HG03520 (cell line): Measurements from ENCODE around the gene NUP50.
A peak's percentile ranks its signal among the peaks of the same experiment; 100 is the strongest.

Experiments used
- ATAC-seq: cut with Tn5 transposase; IDR thresholded peaks from one replicate; pipeline ENCODE4 v1.9.1; 2021; ENCODE audit warnings: mild to moderate bottlenecking, moderate library complexity; ENCODE audit not compliant: unreplicated experiment

NUP50 gene

DNA sequence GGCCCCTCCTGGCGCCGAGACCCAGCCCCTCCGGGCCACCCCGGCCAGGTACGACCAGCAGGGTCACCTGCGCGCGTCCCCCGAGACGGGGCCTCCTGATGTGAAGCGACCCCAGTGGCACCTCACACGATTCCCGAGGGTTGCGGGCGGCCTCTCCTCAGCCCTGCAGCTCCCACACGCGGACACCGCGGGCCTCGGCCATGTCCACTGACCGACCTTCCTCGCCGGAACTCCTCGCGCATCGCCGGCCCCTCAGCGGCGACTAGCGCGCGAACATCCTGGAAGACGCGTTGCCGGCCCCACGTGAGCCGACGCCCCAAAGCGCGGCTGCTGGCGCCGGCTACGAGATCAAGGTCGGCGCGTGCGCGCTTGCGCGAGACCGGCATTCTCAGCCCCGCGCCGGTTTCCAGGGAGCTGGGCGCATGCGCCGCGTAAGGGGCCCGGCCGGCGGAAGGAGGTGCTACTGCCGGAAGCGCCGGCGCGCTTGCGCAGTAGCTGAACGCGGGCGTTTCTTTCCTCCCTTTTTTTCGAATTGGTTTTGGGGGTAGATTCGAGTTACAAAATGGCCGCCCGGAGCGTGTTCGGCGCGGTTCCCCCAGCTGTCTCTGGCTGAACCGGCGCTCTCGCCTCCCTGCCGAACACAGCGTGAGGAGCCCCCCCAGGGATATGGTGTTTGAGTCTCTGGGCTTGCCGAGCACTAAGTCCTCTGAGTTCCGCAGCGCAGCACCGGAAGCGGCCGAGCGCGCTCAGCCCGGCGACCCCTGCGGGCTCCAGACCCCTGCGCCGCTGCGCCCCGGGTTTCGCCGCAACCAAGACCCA, at the start of gene NUP50:
TSS of gene NUP50 (plus strand) at position 475 of the 819 bp plus-strand sequence. CDS start 4,253 bp downstream, outside the sequence.
- peak; percentile 76 for ATAC-seq

- ATAC-seq, result no peak
Observed at GRCh38 chr22:45120440-45120839, 43.3 kb upstream of the NUP50 start.

DNA sequence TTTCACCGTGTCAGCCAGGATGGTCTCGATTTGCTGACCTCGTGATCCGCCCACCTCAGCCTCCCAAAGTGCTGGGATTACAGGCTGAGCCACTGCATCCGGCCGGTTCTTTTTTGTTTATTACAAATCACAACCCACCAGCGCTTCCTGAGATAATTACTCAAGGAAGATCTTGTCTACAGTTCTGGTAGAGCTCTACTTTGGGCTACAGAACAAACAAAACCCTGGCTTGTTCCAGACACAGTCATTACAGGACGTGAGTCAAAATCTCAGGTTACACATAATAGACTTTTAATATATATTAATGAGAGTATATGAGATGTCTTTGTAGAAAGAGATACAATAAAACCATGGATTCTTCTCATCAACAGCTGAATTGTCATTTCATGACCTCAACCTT, 42.8 kb upstream of the NUP50 start:
- ATAC-seq, result no peak

- no peak for ATAC-seq
Observed at GRCh38 chr22:45124176-45124847, 39.4 kb upstream of the NUP50 start.

GRCh38 chr22:45125188-45125587, 38.5 kb upstream of the NUP50 start:
- no peak for ATAC-seq

GRCh38 chr22:45127866-45128265, 35.9 kb upstream of the NUP50 start:
- no peak for ATAC-seq

DNA sequence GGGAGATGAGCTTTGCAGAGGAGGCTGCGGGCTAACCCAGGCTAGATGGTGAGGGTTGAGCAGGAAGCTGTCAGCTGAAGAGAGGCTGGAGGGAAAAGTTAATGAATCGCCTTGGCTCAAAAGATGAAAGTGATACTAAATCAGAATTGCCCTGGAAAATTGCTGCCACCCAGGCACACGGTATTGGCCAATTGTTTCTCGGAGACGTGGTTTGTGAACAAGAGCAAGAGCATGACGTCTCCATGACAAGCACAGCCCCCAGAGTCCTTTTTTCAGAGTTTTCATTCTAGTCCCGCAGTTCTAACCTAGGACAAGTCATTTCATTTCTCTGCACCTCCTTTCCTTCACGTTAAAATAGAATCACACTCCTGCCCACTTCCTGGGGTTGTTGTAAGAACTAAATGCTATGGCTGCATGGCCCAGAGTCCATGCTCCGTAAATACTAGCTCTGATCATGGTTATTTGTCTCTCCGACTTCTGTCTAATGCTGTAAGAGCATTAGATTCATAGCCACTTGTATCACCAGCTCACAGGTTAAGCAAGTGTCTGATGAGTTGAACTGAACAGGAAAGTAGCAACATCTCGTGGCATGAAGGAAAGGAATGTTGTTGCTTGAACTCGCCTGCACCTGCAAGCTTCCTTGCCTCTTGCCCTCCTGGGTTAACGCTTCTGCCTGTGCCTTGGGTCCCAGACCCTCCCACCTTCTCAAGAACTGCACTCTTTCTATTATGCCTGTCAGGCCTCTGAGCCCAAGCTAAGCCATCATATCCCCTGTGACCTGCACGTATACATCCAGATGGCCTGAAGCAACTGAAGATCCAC, 33.8 kb upstream of the NUP50 start:
- ATAC-seq, result no peak

GRCh38 chr22:45130891-45131290, 32.8 kb upstream of the NUP50 start:
- ATAC-seq, result no peak

GRCh38 chr22:45131749-45132148, 32.0 kb upstream of the NUP50 start:
- no peak for ATAC-seq

DNA sequence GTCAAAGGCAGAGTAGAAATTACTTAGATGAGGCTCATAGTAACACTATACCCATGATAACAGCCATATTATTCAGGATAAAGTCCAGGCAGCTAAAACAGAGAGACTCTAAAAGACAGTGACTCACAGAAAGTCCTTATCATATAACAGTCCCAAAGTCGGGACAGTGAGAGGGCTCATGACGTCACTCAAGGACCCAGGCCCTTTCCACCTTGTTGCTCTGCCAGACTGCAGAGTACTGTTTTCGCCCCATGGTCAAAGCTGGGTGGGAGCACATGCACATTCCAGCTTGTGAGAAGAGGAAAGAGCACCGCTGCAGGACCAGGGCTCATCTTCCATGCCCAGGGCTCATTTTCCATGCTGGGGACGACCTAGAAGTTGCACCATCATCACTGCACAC, 29.4 kb upstream of the NUP50 start:
- no peak for ATAC-seq

GRCh38 chr22:45136594-45136993, 27.1 kb upstream of the NUP50 start:
- ATAC-seq, result no peak

DNA sequence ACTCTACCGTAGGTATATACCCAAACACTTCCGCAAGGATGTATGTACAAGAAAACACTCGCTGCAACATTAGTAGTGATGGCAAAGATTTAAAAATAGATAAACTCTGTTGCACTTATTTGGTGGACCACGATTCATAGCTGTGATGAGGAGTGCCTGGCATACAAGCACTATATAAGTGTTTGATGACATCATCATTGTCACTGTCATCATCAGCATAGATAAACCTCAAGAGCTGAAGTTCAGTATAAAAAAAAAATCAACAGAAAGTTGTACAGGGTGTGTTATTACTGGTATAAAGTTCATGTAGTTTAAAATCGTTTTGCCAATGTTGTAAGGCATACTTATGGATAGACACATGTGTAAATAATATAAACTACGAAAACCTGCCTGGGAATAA, 24.0 kb upstream of the NUP50 start:
- no peak for ATAC-seq

DNA sequence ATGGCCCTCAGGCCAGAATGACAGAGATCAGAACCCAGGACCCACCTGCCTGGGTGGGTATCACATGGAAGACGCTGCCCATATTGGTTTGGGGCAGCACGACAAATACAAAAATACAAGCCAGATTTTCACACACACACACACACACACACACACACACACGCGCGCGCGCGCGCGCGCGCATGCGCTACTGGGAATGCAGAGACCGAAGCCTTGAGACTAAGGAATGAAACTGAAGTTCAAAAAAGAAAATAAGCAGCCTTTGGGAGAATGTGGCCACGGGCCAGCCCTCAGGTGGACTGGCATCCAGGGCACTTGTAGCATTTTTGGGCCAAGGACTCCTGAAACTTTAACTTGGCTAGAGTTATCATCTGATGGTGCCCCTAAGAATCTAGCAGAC, 21.3 kb upstream of the NUP50 start:
- ATAC-seq, result no peak

DNA sequence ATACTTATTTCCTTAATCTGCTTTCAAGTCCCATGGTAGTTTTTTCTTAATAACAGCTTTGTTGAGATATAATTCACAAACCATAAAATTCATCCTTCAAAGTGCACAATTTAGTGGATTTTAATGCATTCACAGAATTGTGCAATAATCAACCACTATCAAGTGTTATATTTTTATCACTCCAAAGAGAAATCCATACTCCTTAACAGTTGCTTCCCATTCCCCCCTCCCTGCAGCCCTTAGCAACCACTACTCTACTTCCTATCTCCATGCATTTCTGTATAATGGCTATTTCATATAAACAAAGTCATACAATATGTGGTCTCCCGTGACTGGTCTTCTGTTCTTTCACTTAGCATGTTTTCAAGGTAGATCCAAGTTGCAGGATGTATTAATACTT, 18.8 kb upstream of the NUP50 start:
- no peak for ATAC-seq

DNA sequence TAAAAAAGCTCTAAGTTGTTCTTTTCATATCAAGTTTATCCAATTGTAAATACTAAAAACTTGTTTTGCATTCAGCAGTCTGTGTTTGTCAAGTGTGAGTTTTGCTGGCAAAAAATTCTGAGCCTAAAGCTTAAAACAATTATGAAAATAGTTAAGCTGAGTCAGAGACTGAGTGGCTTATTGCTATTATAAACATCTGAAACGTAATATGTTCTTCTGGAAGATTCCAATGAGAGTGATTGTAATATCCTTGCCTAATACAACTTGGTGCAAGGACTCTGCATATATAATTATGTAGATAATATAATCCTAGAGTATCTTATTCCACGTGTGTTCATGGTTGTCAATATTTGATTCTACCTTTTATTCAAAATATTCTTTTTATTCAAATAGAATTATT, 14.1 kb upstream of the NUP50 start:
- ATAC-seq, result no peak

DNA sequence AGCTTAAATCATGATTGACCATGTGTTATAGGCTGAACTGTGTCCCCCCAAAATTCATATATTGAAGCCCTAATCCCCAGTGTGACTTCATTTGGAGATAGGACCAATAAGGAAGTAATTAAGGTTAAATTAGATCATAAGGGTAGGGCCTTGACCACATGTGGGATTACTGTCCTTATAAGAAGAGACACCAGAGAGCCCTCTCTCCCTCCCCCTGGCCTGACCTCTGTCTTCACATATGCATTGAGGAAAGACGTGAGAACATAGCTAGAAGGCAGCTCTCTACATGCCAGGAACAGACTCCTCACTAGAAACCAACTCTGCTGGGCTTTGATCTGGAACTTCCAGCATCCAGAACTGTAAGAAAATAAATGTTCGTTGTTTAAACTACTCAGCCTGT, 13.6 kb upstream of the NUP50 start:
- no peak for ATAC-seq

DNA sequence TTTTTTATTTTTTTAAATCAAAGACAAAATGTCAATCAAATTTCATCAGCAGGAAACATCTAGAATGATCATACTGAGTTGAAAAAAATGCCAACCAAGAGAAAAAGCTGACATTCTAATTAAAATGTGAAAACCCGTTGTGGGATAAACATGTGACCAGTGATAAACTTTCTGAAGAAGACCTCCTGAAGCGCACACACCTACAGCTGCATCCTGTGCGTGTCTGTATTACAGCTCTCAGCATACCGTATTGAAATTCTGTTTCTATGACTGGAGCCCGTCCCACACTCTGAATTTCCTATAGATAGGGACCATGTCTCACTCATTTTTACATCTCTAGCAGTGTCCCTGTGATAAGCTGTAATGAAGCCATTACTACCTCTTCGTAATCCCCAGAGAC, 12.2 kb upstream of the NUP50 start:
- no peak for ATAC-seq

DNA sequence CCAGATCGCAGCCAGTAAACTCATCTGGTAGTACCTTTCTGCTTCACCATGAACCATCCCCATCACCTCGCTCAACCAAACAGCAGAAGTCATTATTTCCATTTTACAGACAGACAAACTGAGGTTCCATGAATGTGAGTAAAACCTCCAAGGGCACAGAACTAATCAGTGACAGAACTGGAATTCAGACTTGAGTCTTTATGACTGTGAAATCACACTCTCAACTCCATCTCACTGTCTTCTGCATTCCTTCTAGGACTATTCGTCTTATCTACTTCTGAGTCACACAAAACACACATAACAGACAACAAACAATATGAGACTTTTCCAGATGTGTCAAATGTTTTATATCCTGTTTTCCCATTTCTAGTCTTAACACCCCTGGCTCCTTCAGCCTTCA, 9.3 kb upstream of the NUP50 start:
- ATAC-seq, result no peak

DNA sequence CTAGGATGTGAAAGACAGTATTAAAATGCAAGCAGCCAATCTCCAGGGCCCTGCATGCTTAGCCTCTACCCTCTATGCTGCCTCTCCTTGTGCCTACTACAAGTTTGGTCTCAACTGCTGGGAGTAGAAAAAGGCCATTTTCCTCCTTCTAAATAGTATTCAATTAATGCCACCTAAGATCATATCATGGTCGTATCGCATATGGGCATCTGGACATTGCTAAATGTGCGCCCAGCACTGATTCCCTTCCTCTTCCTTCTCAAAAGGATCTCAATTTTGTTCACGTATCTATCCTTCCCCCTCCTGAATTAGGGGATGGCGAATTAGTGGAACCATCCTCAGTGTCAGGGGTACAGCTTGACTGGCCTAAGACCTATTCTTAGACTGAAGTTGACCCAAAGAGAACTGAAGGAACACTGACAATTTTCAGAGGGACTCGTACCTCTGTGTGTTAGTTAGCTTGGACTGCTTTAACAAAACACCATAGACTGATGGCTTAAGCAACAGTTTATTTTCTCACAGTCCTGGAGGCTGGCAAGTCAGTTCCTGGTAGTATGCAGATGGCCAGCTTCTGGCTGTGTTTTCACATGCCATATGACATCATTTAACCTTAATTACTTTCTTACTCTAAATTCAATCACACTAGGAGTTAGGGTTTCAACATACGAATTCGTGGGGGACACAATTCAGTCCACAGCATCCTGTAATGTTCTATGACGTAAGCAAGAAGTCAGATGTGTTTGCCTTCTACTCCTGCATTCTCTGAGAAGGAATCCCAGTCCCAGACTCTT, 8.5 kb upstream of the NUP50 start:
- ATAC-seq, result no peak

- no peak for ATAC-seq
Observed at GRCh38 chr22:45157907-45158306, 5.8 kb upstream of the NUP50 start.
